GM21723 (cell line): ENCODE results near the gene ABHD6.
"Not testable (repeated sequence)": the region's sequence is repeated elsewhere in the genome, so short reads cannot be mapped to it uniquely, and the experiment has no call there.

ENCODE experiments used
- ATAC-seq: cut with Tn5 transposase; IDR thresholded peaks from one replicate; pipeline ENCODE4 v1.9.1; 2021; ENCODE audit warnings: mild to moderate bottlenecking, moderate library complexity; ENCODE audit not compliant: unreplicated experiment

Gene ABHD6

GRCh38 chr3:58237238-58237940 is at the start of gene ABHD6:
TSS of gene ABHD6 (plus strand) at chr3:58237792. CDS start at chr3:58256587, 18,795 bp downstream.
- ATAC-seq = peak; percentile 81

- ATAC-seq = no peak
Observed at GRCh38 chr3:58188173-58188564, 49.4 kb upstream of the ABHD6 start.

- ATAC-seq = no peak
Observed at GRCh38 chr3:58188921-58189451, 48.6 kb upstream of the ABHD6 start.

- ATAC-seq = no peak
Observed at GRCh38 chr3:58189691-58190090, 47.9 kb upstream of the ABHD6 start.

GRCh38 chr3:58190291-58190690 is 47.3 kb upstream of the ABHD6 start:
- no peak for ATAC-seq

GRCh38 chr3:58190882-58191281 is 46.7 kb upstream of the ABHD6 start:
- no peak for ATAC-seq

GRCh38 chr3:58191361-58191991 is 46.1 kb upstream of the ABHD6 start:
- no peak for ATAC-seq

GRCh38 chr3:58192069-58192468 is 45.5 kb upstream of the ABHD6 start:
- no peak for ATAC-seq

- ATAC-seq = no peak
Observed at GRCh38 chr3:58193682-58194407, 43.7 kb upstream of the ABHD6 start.

- ATAC-seq = no peak
Observed at GRCh38 chr3:58197588-58197987, 40.0 kb upstream of the ABHD6 start.

- no peak for ATAC-seq
Observed at GRCh38 chr3:58198362-58198761, 39.2 kb upstream of the ABHD6 start.

GRCh38 chr3:58198804-58199203 is 38.8 kb upstream of the ABHD6 start:
- no peak for ATAC-seq

- no peak for ATAC-seq
Observed at GRCh38 chr3:58200121-58200709, 37.4 kb upstream of the ABHD6 start.

- ATAC-seq = no peak
Observed at GRCh38 chr3:58200846-58201355, 36.7 kb upstream of the ABHD6 start.

GRCh38 chr3:58201451-58201850 is 36.1 kb upstream of the ABHD6 start:
- not testable (repeated sequence) for ATAC-seq

GRCh38 chr3:58202917-58203360 is 34.7 kb upstream of the ABHD6 start:
- ATAC-seq = peak; percentile 70

- no peak for ATAC-seq
Observed at GRCh38 chr3:58203541-58203940, 34.1 kb upstream of the ABHD6 start.

GRCh38 chr3:58204720-58205119 is 32.9 kb upstream of the ABHD6 start:
- ATAC-seq = no peak

GRCh38 chr3:58205981-58206380 is 31.6 kb upstream of the ABHD6 start:
- ATAC-seq = no peak

GRCh38 chr3:58206406-58207011 is 31.1 kb upstream of the ABHD6 start:
- no peak for ATAC-seq

GRCh38 chr3:58207954-58208353 is 29.6 kb upstream of the ABHD6 start:
- no peak for ATAC-seq
